Eye (tissue), 1 donor: ENCODE results near the gene NDST4.
"Not testable (repeated sequence)": the region's sequence is repeated elsewhere in the genome, so short reads cannot be mapped to it uniquely, and the experiment has no call there.

Experiments used
- DNase-seq: peaks from one replicate; pipeline ENCODE4 v3.0.0-alpha.2; 2015

The NDST4 gene

DNA sequence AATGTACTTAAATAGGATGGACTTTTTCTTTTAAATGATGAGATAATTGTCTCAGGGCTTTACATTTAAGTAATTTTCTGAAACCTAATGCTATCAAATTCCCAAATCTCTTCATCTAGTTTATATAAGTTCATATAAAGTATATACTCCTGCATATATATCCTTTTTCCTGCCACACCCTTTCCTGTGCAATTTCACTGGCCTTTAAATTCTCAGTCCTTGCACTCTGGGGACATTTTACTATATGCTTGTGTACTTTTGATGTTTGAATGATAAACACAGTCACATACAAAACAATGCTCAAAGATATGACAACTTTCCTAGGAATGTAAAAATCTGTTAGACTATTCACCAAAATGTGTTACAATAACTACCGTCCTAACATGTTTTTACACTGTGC, 60.1 kb downstream of the NDST4 start:
- no peak for DNase-seq

DNA sequence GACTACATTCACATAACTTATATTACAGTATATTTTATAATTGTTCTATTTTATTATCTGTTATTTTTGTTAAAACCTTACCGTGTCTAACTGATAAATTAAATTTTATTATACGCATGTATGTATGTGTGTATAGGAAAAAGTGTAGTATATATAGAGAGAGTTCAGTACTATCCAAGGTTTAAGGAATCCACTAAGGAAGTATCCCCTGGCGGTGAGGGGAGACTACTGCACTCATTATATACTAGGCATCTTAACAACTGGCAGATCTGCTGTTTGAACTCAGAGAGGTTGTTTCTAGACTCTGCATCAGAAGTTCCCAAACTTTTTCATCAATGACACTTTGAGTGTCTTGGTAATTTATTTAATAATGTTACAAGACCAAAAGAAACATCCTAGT, 70.9 kb downstream of the NDST4 start:
- no peak for DNase-seq

DNA sequence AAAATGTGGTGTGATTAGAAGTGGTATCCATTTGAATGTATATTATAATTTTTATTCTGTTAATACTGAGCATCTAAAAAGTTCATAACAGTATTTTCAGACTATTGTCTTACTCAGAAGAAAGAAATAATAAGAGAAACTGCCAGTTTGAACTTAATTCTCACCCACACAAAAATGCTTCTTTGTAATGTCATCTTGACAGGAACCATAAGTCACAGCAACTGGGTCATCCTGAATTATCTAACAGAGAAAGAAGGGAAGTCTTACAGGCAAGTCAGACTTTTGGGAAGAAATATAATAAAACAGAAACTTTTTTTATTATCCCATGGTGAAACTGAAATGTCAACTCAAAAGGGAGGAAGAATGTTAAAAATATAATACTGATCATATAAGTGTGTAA, 83.1 kb downstream of the NDST4 start:
- DNase-seq, result no peak

DNA sequence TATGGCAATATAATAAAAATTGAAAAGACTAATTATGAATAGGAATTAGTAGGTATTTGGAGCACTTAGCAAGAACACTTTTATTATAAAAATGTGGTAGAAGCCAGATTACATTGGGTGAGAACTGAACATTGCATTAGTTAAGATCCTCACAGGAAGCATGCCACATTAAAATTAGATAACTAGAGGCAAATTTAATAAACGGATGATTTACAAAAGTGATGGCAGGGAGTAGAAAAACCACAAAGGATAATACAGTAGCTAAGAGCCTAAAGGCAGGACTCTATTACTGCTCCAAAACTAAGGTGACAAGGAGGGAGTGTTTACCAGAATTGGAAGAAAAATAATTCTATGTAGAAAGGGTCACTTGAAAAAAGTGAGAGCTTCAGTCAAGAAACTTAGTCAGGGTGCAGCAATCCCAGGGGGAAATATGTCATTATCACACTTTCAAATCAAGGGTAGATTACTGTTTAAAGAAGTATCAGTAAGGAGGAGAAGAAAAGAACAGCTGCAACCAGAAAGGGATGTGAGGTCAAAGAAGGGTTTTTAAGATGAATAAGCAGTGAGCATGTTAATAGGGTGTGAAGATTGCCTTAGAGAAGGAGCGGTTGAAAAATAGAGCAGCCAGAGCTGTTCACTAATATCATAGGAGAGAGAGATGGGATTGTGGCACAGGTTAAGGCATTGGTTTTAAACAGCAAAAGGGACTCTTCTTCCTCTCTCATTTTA, 84.6 kb downstream of the NDST4 start:
- DNase-seq, result no peak

DNA sequence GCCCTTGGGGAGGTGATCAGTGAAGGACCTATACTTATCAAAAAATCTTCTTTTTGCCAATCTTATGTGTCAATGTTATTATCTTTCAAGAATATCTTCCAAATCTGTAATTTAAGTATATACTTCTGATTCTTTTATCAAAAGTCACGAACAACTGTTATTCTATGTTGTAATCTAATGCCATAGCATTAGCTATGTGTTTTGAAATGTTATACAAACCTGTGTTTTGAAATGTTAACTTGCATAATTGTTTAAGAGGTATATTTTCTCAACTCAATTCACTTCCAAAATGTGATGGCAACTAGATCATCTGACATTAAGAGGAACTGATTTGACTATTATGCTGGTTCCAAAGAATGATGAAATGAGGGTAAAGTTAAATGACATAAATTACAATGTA, 113.5 kb downstream of the NDST4 start:
- no peak for DNase-seq

DNA sequence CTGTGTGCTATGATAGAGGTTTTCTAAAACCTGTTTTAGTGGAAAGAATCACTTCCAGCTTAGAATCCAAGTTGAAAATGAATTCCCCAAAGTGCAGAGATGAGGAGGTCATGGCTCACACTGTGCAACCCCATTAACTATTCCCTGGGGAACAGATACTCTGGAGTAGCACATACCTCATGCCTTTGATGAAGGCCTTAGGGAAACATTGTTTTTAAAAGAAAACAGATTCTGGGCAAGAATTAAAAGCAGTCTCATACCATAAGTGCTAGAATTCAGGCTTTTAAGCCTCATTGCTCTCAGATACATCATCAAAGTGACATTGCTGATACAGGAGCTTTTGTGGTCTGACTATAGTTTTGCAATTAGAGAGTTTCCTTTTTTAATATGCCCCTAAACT, 115.1 kb downstream of the NDST4 start:
- DNase-seq, result peak; percentile 87

DNA sequence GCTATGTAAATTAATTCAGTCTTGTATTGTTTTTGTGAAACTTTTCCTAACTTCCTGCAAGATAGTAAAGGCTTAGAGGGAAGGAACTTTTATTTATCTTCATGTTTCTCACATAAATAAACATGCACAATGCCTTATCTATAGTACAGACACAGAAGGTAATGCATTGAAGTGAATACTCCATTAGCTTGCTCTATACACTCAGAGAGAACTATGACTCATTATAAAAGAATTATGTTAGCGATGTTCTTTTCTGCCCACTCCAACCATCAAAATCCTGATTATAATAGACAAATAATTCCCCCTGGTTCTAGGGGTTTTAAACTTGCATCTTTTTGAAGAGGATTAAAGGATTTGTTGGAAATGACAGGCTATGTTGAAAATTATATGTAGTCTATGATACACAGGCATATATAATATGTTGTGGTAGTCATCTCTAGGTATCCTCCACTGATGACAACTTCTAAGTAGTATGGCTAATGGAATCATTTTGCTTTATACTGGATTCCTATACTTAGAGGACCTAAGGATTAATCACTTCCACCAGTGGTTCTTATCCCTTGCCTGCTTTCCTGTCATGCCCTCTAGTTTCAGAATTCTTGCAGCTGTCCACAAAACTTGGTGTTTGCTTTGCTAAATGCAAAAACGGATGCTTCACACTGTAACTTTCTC, 115.7 kb downstream of the NDST4 start:
- DNase-seq, result no peak

DNA sequence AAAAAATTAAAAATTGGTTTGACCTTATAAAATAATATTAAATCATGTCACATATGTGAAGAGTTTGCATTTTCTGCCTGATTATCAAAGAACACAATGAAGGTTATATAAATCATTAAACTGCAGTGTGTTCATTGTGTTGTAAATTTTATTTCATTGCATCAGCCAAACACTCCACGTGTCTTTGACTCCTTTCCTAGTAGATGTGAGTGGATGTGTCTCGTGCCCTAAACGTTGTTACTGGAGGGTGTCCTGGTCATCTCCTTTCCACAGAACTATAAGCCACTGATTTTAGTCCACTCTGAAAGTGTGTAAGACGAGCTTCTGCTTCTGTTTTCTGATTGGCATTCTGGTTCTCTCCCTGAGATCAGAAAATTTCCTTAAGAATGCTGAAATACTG, 127.3 kb downstream of the NDST4 start:
- no peak for DNase-seq

DNA sequence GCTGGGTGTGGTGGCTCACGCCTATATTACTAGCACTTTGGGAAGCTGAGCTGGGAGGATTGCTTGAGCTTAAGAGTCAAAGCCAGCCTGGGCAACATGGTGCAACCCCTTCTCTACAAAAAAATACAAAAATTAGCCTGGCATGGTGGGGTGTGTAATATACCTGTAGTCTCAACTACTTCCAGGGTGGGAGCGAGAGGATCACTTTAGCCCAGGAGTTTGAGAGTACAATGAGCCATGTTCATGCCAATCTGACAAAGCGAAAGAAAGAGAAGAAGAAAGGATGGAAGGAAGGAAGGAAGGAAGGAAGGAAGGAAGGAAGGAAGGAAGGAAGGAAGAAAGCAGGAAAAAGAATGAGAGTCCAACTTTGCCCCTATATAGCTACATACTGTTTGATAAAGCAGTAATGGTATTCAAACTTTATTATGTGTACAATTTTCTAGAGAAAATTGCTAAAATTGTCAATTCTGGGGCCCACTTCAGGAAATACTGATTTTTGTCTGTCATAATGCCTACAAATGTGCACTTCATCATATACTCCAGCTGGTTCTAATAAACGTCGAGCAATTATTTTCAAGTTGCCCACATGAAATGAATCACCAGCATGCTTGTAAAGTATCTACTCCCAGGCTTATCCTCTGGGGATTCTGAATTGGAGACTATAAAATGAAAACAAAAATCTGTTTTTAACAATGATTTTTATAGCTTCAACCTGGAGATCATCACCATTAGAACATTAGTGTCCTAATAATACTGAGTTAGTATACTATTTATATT, 132.3 kb downstream of the NDST4 start:
- no peak for DNase-seq

DNA sequence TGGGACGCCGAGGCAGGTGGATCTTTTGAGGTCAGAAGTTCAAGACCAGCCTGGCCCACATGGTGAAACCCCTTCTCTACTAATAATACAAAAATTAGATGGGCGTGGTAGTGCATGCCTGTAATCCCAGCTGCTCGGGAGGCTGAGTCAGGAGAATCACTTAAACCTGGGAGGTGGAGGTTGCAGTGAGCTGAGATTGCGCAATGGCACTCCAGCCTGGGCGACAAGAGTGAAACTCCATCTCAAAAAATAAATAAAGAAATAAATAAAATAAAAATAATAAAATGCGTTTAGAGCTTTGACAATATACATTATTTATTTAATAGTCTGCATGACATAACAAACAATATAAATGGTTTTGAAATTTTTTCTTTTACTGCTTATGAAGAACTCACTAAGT, 133.0 kb downstream of the NDST4 start:
- not testable (repeated sequence) for DNase-seq

DNA sequence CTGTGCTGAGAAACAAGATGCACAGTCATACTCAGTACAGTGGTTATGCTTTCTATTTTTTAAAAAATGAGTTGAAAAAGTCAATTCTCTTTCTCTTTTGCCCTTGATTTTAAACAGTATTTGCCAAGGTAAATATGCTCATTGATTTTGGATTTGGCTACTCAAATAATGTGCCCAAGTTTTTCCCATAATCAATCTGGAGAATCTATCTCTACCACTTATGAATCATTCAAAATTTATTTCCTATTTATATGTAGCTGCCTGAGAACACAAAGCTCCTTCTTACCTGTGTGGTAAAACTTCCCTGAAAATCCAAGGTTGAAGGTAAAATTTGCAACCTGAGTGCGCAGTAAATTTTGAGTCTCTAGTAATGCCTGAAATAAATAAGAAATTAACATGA, 136.5 kb downstream of the NDST4 start:
- no peak for DNase-seq

DNA sequence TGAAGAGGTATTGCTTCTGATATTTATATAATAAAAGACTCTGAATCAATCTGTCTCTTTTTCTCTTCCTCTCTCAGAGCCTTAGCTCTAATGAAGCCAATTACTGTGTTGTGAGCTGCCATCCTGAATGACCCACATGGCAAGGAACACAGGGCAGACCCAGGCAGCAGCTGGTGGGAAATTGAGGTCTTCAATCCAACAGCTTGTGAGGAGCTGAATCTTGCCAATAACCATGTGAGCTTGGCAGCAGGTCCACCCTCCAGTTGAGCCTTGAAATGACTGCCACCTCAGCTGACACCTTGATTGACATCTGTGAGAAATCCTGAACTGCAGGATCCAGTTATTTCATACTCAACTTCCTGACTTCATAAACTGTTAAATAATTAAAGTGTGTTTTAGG, 149.4 kb downstream of the NDST4 start:
- peak; percentile 64 for DNase-seq

DNA sequence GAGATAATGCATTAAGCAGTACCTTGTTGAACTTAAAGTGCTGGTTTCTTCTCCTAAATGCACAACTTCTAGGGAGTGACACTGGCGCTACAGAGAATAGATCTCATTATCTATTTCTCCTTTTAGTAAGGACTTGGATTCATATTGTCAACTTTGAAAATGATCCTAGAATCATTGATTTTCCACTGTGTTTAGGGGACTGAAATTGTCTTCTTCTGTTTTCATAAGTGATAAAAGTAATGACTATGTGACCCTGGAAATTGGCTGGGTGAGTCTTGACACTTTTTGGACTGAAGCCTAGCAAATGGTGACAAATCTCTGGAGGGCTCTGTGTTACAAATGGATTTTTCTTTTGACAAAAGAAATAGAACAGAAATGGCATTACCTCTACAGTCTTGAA, 167.8 kb downstream of the NDST4 start:
- no peak for DNase-seq

DNA sequence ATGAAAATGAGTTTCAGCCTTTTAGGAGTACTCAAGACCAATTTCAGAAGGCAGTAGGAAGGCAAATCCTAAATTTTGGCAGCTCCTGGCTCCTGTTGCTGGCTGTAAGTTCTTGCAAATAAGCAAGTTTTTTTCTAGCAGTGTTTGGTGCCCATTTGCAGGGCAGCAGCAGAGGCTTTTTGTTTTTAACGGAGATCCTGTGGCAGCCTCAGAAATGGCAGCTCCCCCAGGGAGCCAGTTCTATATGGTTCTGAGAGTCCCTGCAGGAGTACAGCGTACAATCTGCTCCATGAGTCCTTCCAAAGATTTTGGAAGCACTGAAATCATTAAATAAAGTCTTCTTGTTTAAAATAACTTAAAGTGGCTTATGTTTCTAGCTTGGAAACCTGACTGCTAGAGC, 171.9 kb downstream of the NDST4 start:
- DNase-seq, result no peak

DNA sequence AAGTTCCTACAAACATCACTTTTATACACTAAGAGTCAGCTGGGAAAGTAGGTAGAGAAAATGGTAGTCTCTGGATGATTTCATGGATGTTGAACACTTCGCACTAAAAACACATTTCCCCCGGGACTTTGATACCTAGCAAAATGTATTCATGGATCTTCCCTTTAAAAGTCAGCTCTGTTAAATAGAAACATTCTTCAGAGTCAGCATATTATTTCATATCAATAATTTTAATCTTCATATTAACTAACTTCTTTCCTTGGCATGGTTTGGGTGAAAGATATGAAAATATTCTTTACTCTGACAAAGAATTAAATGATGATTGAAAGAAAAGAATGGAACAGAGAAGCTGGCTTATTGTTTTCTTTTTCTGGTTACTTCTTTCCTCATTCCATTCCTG, 185.5 kb downstream of the NDST4 start:
- no peak for DNase-seq

DNA sequence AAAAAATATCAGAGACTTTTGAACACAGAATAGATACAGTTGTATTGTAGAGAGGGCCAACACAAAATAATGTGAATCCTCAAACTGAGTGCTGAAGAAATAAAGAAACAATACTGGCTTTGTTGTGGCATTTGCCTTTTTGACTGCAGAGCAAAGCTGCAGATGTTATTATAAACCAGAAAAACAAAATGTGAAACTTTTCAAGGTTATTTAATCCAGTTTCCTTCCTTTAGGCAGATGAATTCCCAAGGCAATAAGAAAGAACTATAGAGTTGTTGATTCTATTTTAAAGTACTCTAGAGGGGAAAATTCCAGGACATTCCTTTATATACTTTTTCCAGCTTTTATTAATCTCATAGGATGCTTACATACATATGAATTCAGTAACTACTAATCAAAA, 186.8 kb downstream of the NDST4 start:
- no peak for DNase-seq

DNA sequence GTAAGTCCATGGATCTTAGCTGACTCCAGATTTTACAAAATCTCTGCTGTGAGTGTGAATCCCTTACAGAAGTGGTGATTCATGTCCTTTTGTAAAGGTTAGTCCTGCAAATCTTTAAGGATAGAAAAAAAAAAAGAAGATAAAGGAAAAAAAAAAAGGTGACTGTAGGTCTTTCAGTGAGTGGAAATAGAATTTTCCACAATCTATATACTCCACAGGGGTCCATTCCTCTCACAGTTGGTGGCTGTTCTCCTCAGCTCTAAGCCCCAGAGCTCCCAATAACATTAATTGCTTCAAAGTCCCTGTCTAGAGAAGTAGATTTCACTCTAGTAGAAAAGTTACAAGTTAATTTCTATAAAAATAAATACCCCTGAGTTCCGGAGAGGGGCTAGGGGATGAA, 189.1 kb downstream of the NDST4 start:
- DNase-seq, result no peak

DNA sequence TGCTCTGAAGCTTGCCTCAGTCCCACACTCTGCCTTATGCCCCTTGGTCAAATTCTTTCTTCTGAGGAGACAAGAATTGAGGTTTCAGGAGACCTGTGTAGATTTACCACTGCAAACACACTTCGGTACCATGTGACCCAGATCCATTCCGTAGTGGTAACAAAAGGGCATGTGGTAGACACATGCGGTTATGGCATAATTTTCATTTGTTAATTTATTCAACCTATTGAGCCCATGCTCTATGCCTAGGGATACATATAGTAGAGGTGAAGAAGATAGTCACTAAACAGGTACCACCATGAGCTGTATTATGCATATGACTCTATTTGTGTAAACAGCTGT, 190.9 kb downstream of the NDST4 start:
- DNase-seq, result no peak

DNA sequence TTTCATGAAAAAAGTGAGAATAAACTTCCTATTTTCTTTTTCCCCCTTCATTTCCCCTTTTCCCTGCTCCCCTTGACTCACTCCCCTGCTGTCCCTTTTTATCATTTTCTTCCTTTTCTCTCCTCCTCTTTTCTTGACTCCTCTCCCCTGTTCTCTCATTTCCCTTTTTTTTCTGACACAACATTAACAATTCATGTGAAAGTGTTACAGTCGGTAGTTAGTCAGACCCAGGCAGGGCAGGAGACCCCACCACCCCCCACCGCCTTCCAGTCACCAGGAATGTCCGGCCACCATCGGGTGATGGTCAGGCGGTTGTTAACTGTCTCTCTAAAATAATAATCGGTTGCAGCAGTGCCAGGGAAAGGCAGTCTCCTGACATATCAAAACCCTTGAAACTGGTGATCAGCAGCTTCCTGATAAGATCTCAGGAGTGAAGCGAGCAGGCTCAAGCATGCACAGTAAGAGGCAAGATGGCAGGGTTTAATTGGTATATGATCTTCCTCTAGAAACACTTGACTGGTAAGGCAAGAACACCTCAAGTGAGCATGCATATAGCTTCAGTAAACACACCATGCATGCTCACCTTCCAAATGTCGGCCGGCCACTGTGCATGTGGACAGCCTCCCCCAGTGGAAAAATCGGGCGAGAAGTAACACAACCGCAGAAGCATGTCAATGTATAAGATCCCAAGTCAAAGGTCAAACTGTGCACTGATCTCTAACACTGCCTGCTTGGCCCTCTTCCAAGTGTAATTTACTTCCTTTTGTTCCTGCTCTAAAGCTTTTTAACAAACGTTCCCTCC, 191.4 kb downstream of the NDST4 start:
- DNase-seq, result no peak

DNA sequence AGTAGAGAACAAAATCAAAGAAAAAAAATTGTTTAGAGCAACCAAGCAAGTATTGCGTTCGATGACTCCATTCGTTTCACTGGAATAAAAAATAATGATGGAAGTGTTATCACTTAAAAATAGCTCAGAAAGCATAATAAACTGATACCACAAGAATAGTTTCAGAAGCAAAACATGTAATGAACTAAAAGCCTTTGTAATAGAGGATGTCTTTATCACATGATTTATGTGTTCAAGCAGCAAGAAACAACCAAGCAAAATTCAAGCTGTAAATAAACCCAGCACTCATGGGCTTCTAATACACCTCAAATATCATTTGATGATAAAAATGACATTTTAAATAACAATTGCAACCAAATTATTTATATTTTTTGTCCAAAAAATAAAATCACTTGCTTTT, 192.2 kb downstream of the NDST4 start:
- no peak for DNase-seq

DNA sequence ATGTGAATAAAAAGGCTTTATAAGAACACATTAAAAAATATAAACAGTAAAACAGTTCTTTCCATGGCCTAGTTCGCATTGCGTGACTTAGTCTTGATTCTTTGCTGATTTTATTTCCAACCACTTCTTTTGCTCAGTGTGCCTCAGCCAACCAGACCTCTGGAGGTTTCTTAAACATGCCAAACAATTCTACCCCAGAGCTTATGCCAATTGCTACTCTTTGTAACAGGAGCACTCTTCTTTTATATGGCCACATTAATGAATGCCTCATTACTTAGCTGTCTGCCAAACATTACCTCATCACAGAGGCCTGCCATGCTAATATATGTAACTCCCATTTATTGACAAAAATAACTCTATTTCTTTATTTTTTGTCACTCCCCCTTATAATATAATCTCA, 202.3 kb downstream of the NDST4 start:
- no peak for DNase-seq

DNA sequence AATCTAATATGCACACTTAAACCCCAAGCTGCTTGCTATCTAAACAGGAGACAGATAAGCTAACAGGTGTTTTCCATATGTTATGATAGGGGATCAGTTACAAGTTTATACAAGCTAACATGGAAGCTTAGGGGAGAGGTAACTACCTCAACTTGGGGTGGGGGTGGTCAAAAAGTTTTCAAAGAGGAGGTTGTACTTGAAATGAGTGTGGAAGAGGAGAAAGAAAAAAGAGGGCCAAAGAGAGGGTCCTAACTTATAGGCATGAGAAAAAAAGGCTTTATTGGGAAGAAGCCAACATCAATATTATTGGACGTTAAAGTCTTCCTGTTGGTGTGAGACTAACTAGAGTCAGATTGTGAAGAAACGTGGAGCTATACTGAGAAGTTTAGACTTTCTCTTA, 205.9 kb downstream of the NDST4 start:
- no peak for DNase-seq

DNA sequence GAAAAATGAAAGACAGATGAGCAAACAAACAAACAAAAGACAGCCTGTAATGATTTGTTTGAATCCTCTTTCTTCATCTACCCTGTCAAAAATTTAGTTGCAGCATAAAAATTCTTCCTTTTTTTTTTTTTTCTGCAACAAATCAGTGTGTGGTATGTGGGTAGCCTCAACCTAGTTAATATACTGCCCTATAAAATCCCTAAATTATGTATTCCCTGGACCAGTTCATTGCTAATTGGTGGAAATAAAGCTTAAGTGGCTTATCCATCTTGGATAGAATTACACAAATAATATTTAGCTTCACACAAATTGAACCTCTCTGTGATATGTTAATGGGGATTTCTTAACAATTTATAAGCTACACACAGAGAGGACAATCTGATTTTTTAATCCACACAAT, 208.4 kb downstream of the NDST4 start:
- DNase-seq, result no peak
